PC-9 (cell line): ENCODE data around the gene CPE. TPM values are rescaled to one million over a fixed set of nuclear protein-coding genes. Genes with fewer than 3 reads are reported as not detected.

Experiments
- BruUV-seq: library from RNA; stranded (reverse); fragments of 400-500 nt; replicated peaks from 2 replicates; lab custom pipeline; 2021; lab: Mats Ljungman, UMichigan
- CTCF ChIA-PET: fragments of 300-600 bp; sonication (Branson Sonifier 250); formaldehyde crosslinking; loops from one replicate; lab custom pipeline; 2022; ENCODE audit warnings: antibody characterized with exemption; lab: Charles Lee
- POLR2A ChIA-PET: fragments of 300-600 bp; sonication (Branson Sonifier 250); formaldehyde crosslinking; loops from one replicate; lab custom pipeline; 2022; ENCODE audit warnings: antibody characterized with exemption; ENCODE audit not compliant: unreplicated experiment; lab: Charles Lee
- DNase-seq, 2 experiments: peaks; one replicate each; pipeline versions ENCODE4 v3.0.0 to v3.0.0-alpha.2; 2015 to 2022; ENCODE audit warnings: mixed read lengths in 1 of 2
- H2AFZ ChIP-seq: fragments of 200-600 bp; sonication (generic); 2 replicates; pipeline ENCODE4 v1.8.1; 2017; ENCODE audit warnings: antibody characterized with exemption
- H3F3A ChIP-seq: fragments of 200-600 bp; sonication (generic); 2 replicates; pipeline ENCODE4 v1.8.1; 2017; ENCODE audit warnings: antibody characterized with exemption, mild to moderate bottlenecking, low read depth; ENCODE audit not compliant: insufficient read depth
- H3K27ac ChIP-seq: fragments of 200-600 bp; sonication (generic); 2 replicates; pipeline ENCODE4 v1.6.1; 2016; ENCODE audit warnings: mixed run types
- H3K27me3 ChIP-seq: fragments of 200-600 bp; sonication (generic); 2 replicates; pipeline ENCODE4 v1.6.1; 2016; ENCODE audit warnings: low read depth, mixed run types; ENCODE audit not compliant: insufficient read depth
- H3K36me3 ChIP-seq: fragments of 200-600 bp; sonication (generic); 2 replicates; pipeline ENCODE4 v1.6.1; 2016; ENCODE audit warnings: low read depth, mixed run types
- H3K4me1 ChIP-seq: fragments of 200-600 bp; sonication (generic); replicated peaks from 2 replicates; pipeline ENCODE4 v1.6.1; 2016; ENCODE audit warnings: mixed run types; ENCODE audit not compliant: insufficient read depth
- H3K4me2 ChIP-seq: fragments of 200-600 bp; sonication (generic); 2 replicates; pipeline ENCODE4 v1.6.1; 2017; ENCODE audit warnings: mixed run types
- H3K4me3 ChIP-seq: fragments of 200-600 bp; sonication (generic); 2 replicates; pipeline ENCODE4 v1.6.1; 2016; ENCODE audit warnings: mixed run types
- H3K79me2 ChIP-seq: fragments of 200-600 bp; sonication (generic); 2 replicates; pipeline ENCODE4 v1.6.1; 2017; ENCODE audit warnings: low read depth, mixed run types
- H3K9me2 ChIP-seq: fragments of 200-600 bp; sonication (generic); 2 replicates; pipeline ENCODE4 v1.8.1; 2017; ENCODE audit warnings: mild to moderate bottlenecking; ENCODE audit not compliant: insufficient read depth
- H3K9me3 ChIP-seq: fragments of 200-600 bp; sonication (generic); 2 replicates; pipeline ENCODE4 v1.8.1; 2016; ENCODE audit warnings: low read depth; ENCODE audit not compliant: insufficient read depth
- H4K20me1 ChIP-seq: fragments of 200-600 bp; sonication (generic); 2 replicates; pipeline ENCODE4 v1.8.1; 2017; ENCODE audit not compliant: insufficient read depth
- EZH2 ChIP-seq: fragments of 200-600 bp; sonication (generic); IDR thresholded peaks from 2 replicates; pipeline ENCODE4 v1.8.0; 2017; ENCODE audit warnings: antibody characterized with exemption, low read depth
- intact Hi-C: fragments of 100-400 bp; cut with micrococcal nuclease; formaldehyde crosslinking; loops from one replicate; pipeline ENCODE4 v1.10.0; 2022; ENCODE audit not compliant: unreplicated experiment
- total RNA-seq: library from RNA; stranded (reverse); gene quantifications from 2 replicates; pipeline ENCODE4 v1.2.3, GENCODE V29; 2021
- TF ChIP-seq, protein P1 (sequence below): fragments of 200-600 bp; sonication (generic); conservative IDR thresholded peaks from 2 replicates; pipeline ENCODE4 v1.6.1; 2017; ENCODE audit warnings: mixed run types, antibody characterized with exemption, mild to moderate bottlenecking, moderate library complexity

CPE gene
- total RNA-seq, 1 experiment from 2014 or later: 1.3 TPM

DNA sequence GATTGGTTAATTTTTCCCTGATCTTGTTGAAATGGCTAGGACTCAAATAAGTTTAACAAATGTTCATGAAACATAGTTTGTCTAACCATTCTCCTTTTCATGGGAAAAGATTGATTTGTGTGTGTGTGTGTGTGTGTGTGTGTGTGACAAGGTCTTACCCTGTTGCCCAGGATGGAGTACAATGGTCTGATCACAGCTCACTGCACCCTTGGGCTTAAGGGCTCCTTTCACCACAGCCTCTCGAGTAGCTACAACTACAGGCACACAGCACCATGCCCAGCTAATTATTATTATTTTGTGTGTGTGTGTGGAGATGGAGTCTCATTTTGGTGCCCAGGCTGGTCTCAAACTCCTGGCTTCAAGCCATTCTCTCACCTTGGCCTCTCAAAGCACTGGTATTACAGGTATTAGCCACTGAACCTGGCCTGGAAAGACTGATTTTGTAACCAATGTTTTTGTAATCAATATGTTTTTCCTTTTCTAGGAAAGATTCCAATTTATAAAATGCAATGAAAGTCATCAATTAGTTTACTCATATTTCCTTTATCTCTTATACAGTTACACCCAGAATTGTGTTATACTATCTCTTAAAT lies 139.3 kb downstream of the CPE start:
- intact Hi-C loops: no loop called here
- H3K4me2 ChIP-seq: no peak overlapping the region
- no peaks in the 10 kb centered on the region for H3K9me3 ChIP-seq
- no TSS peak for BruUV-seq
- no peaks in the 10 kb centered on the region for H3K36me3 ChIP-seq
- H3K27me3 ChIP-seq: no peaks in the 10 kb centered on the region
- H3K4me1 ChIP-seq: no peaks in the 10 kb centered on the region
- no peak overlapping the region for H3K4me3 ChIP-seq
- H4K20me1 ChIP-seq: no peaks in the 10 kb centered on the region
- POLR2A ChIA-PET: no interaction called here
- no peak overlapping the region for H3K27ac ChIP-seq
- TF ChIP-seq EZH2: no peak
- TF ChIP-seq, protein P1, sequence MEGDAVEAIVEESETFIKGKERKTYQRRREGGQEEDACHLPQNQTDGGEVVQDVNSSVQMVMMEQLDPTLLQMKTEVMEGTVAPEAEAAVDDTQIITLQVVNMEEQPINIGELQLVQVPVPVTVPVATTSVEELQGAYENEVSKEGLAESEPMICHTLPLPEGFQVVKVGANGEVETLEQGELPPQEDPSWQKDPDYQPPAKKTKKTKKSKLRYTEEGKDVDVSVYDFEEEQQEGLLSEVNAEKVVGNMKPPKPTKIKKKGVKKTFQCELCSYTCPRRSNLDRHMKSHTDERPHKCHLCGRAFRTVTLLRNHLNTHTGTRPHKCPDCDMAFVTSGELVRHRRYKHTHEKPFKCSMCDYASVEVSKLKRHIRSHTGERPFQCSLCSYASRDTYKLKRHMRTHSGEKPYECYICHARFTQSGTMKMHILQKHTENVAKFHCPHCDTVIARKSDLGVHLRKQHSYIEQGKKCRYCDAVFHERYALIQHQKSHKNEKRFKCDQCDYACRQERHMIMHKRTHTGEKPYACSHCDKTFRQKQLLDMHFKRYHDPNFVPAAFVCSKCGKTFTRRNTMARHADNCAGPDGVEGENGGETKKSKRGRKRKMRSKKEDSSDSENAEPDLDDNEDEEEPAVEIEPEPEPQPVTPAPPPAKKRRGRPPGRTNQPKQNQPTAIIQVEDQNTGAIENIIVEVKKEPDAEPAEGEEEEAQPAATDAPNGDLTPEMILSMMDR: no peak
- H3F3A ChIP-seq: no peaks in the 10 kb centered on the region
- H3K9me2 ChIP-seq: no peaks in the 10 kb centered on the region
- DNase-seq: no peak
- no peaks in the 10 kb centered on the region for H3K79me2 ChIP-seq
- no peak overlapping the region for H2AFZ ChIP-seq
- CTCF ChIA-PET: interaction anchor here (0.7 kb wide), 1 partner anchor 1047 kb away, joined by 3 read pairs; no protein-coding TSS in a partner anchor

DNA sequence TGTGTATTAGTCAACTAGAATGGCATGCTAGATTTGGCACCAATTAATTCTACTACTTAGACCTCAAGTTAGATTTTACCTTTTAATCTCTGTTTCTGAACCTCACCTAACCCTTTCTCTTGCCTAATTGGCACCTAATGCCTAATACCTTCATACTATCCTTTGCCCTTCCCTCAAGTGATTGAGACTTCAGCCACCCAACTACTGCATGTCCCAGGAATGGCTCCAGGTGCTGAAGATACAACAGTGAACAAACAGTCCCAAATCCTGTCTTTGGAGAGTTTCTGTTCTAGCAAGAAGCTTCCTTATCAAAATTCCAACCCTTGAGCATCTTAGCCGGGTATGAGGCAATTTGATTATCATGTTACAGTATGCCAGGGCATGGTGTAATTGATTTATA lies 139.9 kb downstream of the CPE start:
- no peak for TF ChIP-seq EZH2
- TF ChIP-seq, protein P1: no peak
- BruUV-seq: no TSS peak
- H3K27me3 ChIP-seq: no peaks in the 10 kb centered on the region
- ChIA-PET CTCF (no interaction called here), POLR2A (no interaction called here)
- no peak overlapping the region for H3K4me3 ChIP-seq
- no peaks in the 10 kb centered on the region for H4K20me1 ChIP-seq
- intact Hi-C loops: no loop called here
- no peak overlapping the region for H3K4me2 ChIP-seq
- no peaks in the 10 kb centered on the region for H3K36me3 ChIP-seq
- H3K9me3 ChIP-seq: no peaks in the 10 kb centered on the region
- H3K4me1 ChIP-seq: no peaks in the 10 kb centered on the region
- H3K27ac ChIP-seq: no peak overlapping the region
- H3K79me2 ChIP-seq: no peaks in the 10 kb centered on the region
- no peak for DNase-seq
- no peaks in the 10 kb centered on the region for H3K9me2 ChIP-seq
- H3F3A ChIP-seq: no peaks in the 10 kb centered on the region
- H2AFZ ChIP-seq: no peak overlapping the region

DNA sequence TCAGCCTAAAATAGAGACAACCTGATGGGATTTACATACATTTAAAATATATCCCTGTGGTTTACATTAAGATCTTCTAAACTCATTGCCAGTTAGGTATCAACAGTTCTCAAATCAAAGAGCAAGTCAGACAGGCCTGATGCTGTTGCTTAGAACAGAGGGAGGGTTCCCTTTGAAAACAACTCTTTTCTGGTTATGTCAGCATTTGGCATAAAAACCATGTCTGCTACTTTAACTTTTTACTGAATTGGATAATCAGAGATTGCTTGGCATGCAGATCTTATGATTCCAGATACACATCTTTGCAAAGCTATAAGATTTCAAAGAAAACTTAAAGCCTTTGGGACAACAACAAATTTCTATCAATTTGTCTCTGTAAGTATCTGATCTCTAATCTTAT lies 140.8 kb downstream of the CPE start:
- Histone ChIP-seq H3K9me3 (no peaks in the 10 kb centered on the region), H2AFZ (no peak overlapping the region), H3K9me2 (no peaks in the 10 kb centered on the region), H3K4me2 (no peak overlapping the region), H3F3A (no peaks in the 10 kb centered on the region), H3K79me2 (no peaks in the 10 kb centered on the region), H3K36me3 (no peaks in the 10 kb centered on the region), H3K4me3 (no peak overlapping the region), H3K4me1 (no peaks in the 10 kb centered on the region), H3K27ac (no peak overlapping the region), H3K27me3 (no peaks in the 10 kb centered on the region), H4K20me1 (no peaks in the 10 kb centered on the region)
- TF ChIP-seq, protein P1: no peak
- no peak for TF ChIP-seq EZH2
- no peak for DNase-seq
- BruUV-seq: no TSS peak
- ChIA-PET POLR2A (no interaction called here), CTCF (no interaction called here)
- intact Hi-C loops: no loop called here
